Measurements from ENCODE around the gene CCDC188.

The CCDC188 gene

GRCh38 chr22:20149257-20150250 lies 1.3 kb downstream of the CCDC188 start:
- no peak for DNase-seq (ENCODE audit: low read depth in 2 of 2)

- no peak for DNase-seq (ENCODE audit: low read depth in 2 of 2)
These were observed 2.4 kb downstream of the CCDC188 start for GRCh38 chr22:20148414-20148813.

GRCh38 chr22:20147237-20147988 lies 3.4 kb downstream of the CCDC188 start:
- no peak for DNase-seq (ENCODE audit: low read depth in 2 of 2)

GRCh38 chr22:20146777-20147176 lies 4.1 kb downstream of the CCDC188 start:
- no peak for DNase-seq (ENCODE audit: low read depth in 2 of 2)

GRCh38 chr22:20145832-20146223 lies 5.0 kb downstream of the CCDC188 start:
- no peak for DNase-seq (ENCODE audit: low read depth in 2 of 2)

- no peak for DNase-seq (ENCODE audit: low read depth in 2 of 2)
These were observed 5.5 kb downstream of the CCDC188 start for GRCh38 chr22:20145206-20145831.

- no peak for DNase-seq (ENCODE audit: low read depth in 2 of 2)
These were observed 6.8 kb downstream of the CCDC188 start for GRCh38 chr22:20143883-20144665.

- DNase-seq (ENCODE audit: low read depth in 2 of 2) = no peak
These were observed 7.9 kb downstream of the CCDC188 start for GRCh38 chr22:20142711-20143621.

- DNase-seq (ENCODE audit: low read depth in 2 of 2) = no peak
These were observed 9.4 kb downstream of the CCDC188 start for GRCh38 chr22:20141186-20142077.

GRCh38 chr22:20140521-20140964 lies 10.3 kb downstream of the CCDC188 start:
- no peak for DNase-seq (ENCODE audit: low read depth in 2 of 2)

- DNase-seq (ENCODE audit: low read depth in 2 of 2) = no peak
These were observed 10.8 kb downstream of the CCDC188 start for GRCh38 chr22:20140107-20140445.

- DNase-seq (ENCODE audit: low read depth in 2 of 2) = no peak
These were observed 11.3 kb downstream of the CCDC188 start for GRCh38 chr22:20139391-20140106.

- no peak for DNase-seq (ENCODE audit: low read depth in 2 of 2)
These were observed 12.0 kb downstream of the CCDC188 start for GRCh38 chr22:20138868-20139267.

GRCh38 chr22:20138417-20138738 lies 12.5 kb downstream of the CCDC188 start:
- DNase-seq (ENCODE audit: low read depth in 2 of 2) = no peak

GRCh38 chr22:20137671-20138416 lies 13.0 kb downstream of the CCDC188 start:
- DNase-seq (ENCODE audit: low read depth in 2 of 2) = no peak

GRCh38 chr22:20137113-20137512 lies 13.7 kb downstream of the CCDC188 start:
- no peak for DNase-seq (ENCODE audit: low read depth in 2 of 2)

GRCh38 chr22:20136603-20136873 lies 14.3 kb downstream of the CCDC188 start:
- no peak for DNase-seq (ENCODE audit: low read depth in 2 of 2)

- DNase-seq (ENCODE audit: low read depth in 2 of 2) = no peak
These were observed 14.9 kb downstream of the CCDC188 start for GRCh38 chr22:20135806-20136602.

All from stimulated activated CD4-positive, alpha-beta T cell treated with anti-CD3 and anti-CD28 coated beads, Interleukin-4, amount 100 ng/mL, for 48 hours (primary cell).